Effector memory CD4-positive, alpha-beta T cell (primary cell): Measurements from ENCODE around the gene UHRF1.
"Not testable (repeated sequence)": the region's sequence is repeated elsewhere in the genome, so short reads cannot be mapped to it uniquely, and the experiment has no call there.

Experiments
- DNase-seq, 3 donors: peaks; one replicate each; pipeline ENCODE4 v3.0.0-alpha.2; 2020
- H3K27ac ChIP-seq: 2 replicates; pipeline ENCODE4 v1.7.0; 2013; ENCODE audit warnings: mild to moderate bottlenecking, low read length, moderate library complexity; ENCODE audit not compliant: insufficient read depth, poor library complexity, severe bottlenecking
- H3K27me3 ChIP-seq: replicated peaks from 2 replicates; pipeline ENCODE4 v1.7.0; 2013; ENCODE audit warnings: mild to moderate bottlenecking, low read length; ENCODE audit not compliant: insufficient read depth, control insufficient read depth, poor library complexity, severe bottlenecking
- H3K36me3 ChIP-seq: 2 replicates; pipeline ENCODE4 v1.7.0; 2013; ENCODE audit warnings: mild to moderate bottlenecking, low read length, moderate library complexity; ENCODE audit not compliant: control insufficient read depth, insufficient read depth
- H3K4me1 ChIP-seq: 2 replicates; pipeline ENCODE4 v1.7.0; 2013; ENCODE audit warnings: low read length, mild to moderate bottlenecking; ENCODE audit not compliant: control insufficient read depth, insufficient read depth, poor library complexity, severe bottlenecking
- H3K4me3 ChIP-seq: 2 replicates; pipeline ENCODE4 v1.7.0; 2013; ENCODE audit warnings: low read length, low read depth, mild to moderate bottlenecking; ENCODE audit not compliant: insufficient read depth, poor library complexity, severe bottlenecking
- H3K9me3 ChIP-seq: 2 replicates; pipeline ENCODE4 v1.7.0; 2013; ENCODE audit warnings: mild to moderate bottlenecking, low read length, moderate library complexity; ENCODE audit not compliant: control insufficient read depth

Gene UHRF1

GRCh38 chr19:4933528-4933927 is 24.2 kb downstream of the UHRF1 start:
- Histone ChIP-seq H3K27ac (no peak overlapping the region), H3K9me3 (no peaks in the 10 kb centered on the region), H3K36me3 (no peaks in the 10 kb centered on the region), H3K4me1 (no peaks in the 10 kb centered on the region), H3K27me3 (no peaks in the 10 kb centered on the region), H3K4me3 (no peak overlapping the region)
- DNase-seq, result no peak

- H3K27ac ChIP-seq, result no peak overlapping the region
- H3K4me1 ChIP-seq, result no peaks in the 10 kb centered on the region
- no peak for DNase-seq
- H3K9me3 ChIP-seq, result no peaks in the 10 kb centered on the region
- H3K27me3 ChIP-seq, result no peaks in the 10 kb centered on the region
- H3K36me3 ChIP-seq, result no peaks in the 10 kb centered on the region
- no peak overlapping the region for H3K4me3 ChIP-seq
Measured at GRCh38 chr19:4935444-4935843, 26.1 kb downstream of the UHRF1 start.

GRCh38 chr19:4937060-4937459 is 27.8 kb downstream of the UHRF1 start:
- Histone ChIP-seq H3K4me1 (no peaks in the 10 kb centered on the region), H3K36me3 (no peaks in the 10 kb centered on the region), H3K27ac (no peak overlapping the region), H3K4me3 (no peak overlapping the region), H3K27me3 (no peaks in the 10 kb centered on the region), H3K9me3 (no peaks in the 10 kb centered on the region)
- no peak for DNase-seq

- H3K36me3 ChIP-seq, H3K27me3 ChIP-seq, DNase-seq, H3K4me1 ChIP-seq, H3K27ac ChIP-seq, H3K9me3 ChIP-seq, H3K4me3 ChIP-seq: not testable (repeated sequence)
Measured at GRCh38 chr19:4938461-4938860, 29.2 kb downstream of the UHRF1 start.

GRCh38 chr19:4939466-4939865 is 30.2 kb downstream of the UHRF1 start:
- Histone ChIP-seq H3K4me3 (no peak overlapping the region), H3K36me3 (no peaks in the 10 kb centered on the region), H3K27me3 (no peaks in the 10 kb centered on the region), H3K27ac (no peak overlapping the region), H3K9me3 (no peaks in the 10 kb centered on the region), H3K4me1 (no peaks in the 10 kb centered on the region)
- DNase-seq, result no peak

GRCh38 chr19:4941638-4942169 is 32.4 kb downstream of the UHRF1 start:
- not testable (repeated sequence) for H3K9me3 ChIP-seq, H3K4me3 ChIP-seq, H3K27me3 ChIP-seq, H3K36me3 ChIP-seq, H3K4me1 ChIP-seq, DNase-seq, H3K27ac ChIP-seq

GRCh38 chr19:4950650-4951049 is 41.3 kb downstream of the UHRF1 start:
- H3K36me3 ChIP-seq, H3K9me3 ChIP-seq, H3K27me3 ChIP-seq, DNase-seq, H3K4me3 ChIP-seq, H3K27ac ChIP-seq, H3K4me1 ChIP-seq: not testable (repeated sequence)

- Histone ChIP-seq H3K9me3 (no peaks in the 10 kb centered on the region), H3K4me3 (no peak overlapping the region), H3K27ac (no peak overlapping the region), H3K27me3 (no peaks in the 10 kb centered on the region), H3K36me3 (no peaks in the 10 kb centered on the region), H3K4me1 (no peaks in the 10 kb centered on the region)
- no peak for DNase-seq
Measured at GRCh38 chr19:4951656-4952055, 42.4 kb downstream of the UHRF1 start.

GRCh38 chr19:4952945-4953344 is 43.6 kb downstream of the UHRF1 start:
- no peak overlapping the region for H3K27ac ChIP-seq

GRCh38 chr19:4954320-4955149 is 45.2 kb downstream of the UHRF1 start:
- not testable (repeated sequence) for H3K27ac ChIP-seq, DNase-seq, H3K4me3 ChIP-seq, H3K4me1 ChIP-seq, H3K27me3 ChIP-seq, H3K36me3 ChIP-seq, H3K9me3 ChIP-seq

More at GRCh38 chr19:4952945-4953344, 43.6 kb downstream of the UHRF1 start:
- Histone ChIP-seq H3K36me3 (no peaks in the 10 kb centered on the region), H3K9me3 (no peaks in the 10 kb centered on the region), H3K27me3 (no peaks in the 10 kb centered on the region), H3K4me3 (no peak overlapping the region), H3K4me1 (no peaks in the 10 kb centered on the region)
- no peak for DNase-seq
